Esophagus squamous epithelium (tissue), 4 donors: ENCODE data around the gene FRMD5.

ENCODE experiments used
- POLR2A ChIP-seq, 4 donors: fragments of 450-650 bp; IDR thresholded peaks; one replicate each; pipeline ENCODE4 v1.6.1; 2017; ENCODE audit warnings: antibody characterized with exemption in 4 of 4, mild to moderate bottlenecking in 4 of 4, moderate library complexity in 3 of 4
- TF ChIP-seq, protein P1 (sequence below), 6 experiments: fragments of 450-650 bp in 4 of 6; fragments of 200-600 bp in 2 of 6; sonication (generic) in 2 of 6; IDR thresholded peaks; one replicate each; pipeline ENCODE4 v1.5.1; 2016 to 2019; ENCODE audit warnings: antibody characterized with exemption in 6 of 6, mild to moderate bottlenecking in 4 of 6, moderate library complexity in 4 of 6

DNA sequence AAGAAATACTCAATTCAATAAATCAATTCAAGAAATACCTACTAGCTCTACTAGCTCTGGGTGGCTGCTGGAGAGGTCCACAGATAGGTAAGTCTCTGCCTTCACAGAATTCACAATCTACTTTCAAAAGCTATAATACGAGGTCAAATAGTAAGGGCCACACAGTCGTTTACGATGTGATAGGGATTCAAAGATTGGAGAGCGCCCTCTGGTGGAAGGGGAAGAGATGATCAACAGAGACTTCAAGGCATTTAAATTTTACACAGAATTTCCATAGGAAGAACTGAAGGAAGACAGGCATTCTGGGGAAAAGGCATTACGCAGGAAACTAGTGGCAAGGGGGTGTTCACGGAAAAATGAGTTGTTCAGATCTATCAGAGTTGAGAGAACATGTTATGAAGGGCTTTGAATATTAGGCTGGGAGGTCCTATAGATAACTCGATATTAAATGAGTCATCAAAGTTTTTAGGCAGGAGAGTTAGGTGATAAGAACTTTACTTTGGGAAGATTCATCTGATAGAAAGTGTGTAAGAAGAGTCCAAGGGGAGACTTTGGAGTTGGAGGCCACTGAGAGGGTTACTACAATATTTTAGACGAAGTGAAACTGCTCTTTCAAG lies 128.8 kb downstream of the FRMD5 start:
- TF ChIP-seq, protein P1, sequence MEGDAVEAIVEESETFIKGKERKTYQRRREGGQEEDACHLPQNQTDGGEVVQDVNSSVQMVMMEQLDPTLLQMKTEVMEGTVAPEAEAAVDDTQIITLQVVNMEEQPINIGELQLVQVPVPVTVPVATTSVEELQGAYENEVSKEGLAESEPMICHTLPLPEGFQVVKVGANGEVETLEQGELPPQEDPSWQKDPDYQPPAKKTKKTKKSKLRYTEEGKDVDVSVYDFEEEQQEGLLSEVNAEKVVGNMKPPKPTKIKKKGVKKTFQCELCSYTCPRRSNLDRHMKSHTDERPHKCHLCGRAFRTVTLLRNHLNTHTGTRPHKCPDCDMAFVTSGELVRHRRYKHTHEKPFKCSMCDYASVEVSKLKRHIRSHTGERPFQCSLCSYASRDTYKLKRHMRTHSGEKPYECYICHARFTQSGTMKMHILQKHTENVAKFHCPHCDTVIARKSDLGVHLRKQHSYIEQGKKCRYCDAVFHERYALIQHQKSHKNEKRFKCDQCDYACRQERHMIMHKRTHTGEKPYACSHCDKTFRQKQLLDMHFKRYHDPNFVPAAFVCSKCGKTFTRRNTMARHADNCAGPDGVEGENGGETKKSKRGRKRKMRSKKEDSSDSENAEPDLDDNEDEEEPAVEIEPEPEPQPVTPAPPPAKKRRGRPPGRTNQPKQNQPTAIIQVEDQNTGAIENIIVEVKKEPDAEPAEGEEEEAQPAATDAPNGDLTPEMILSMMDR (IDR thresholded peaks at IDR 0.05), result peak; percentile 59 to 79 (median 66)
- no peak for TF ChIP-seq POLR2A (IDR thresholded peaks at IDR 0.05)
